Stimulated activated CD8-positive, alpha-beta memory T cell treated with anti-CD3 and anti-CD28 coated beads, Interleukin-15, amount 100 ng/mL, for 1 hour (primary cell): ENCODE data around the gene OSMR.

ENCODE experiments used
- DNase-seq: peaks from one replicate; pipeline ENCODE4 v3.0.0-alpha.2; 2020; ENCODE audit warnings: low read depth

The OSMR gene

GRCh38 chr5:38871790-38872551 lies 26.2 kb downstream of the OSMR start:
- no peak for DNase-seq

GRCh38 chr5:38872826-38873225 lies 27.0 kb downstream of the OSMR start:
- no peak for DNase-seq

DNA sequence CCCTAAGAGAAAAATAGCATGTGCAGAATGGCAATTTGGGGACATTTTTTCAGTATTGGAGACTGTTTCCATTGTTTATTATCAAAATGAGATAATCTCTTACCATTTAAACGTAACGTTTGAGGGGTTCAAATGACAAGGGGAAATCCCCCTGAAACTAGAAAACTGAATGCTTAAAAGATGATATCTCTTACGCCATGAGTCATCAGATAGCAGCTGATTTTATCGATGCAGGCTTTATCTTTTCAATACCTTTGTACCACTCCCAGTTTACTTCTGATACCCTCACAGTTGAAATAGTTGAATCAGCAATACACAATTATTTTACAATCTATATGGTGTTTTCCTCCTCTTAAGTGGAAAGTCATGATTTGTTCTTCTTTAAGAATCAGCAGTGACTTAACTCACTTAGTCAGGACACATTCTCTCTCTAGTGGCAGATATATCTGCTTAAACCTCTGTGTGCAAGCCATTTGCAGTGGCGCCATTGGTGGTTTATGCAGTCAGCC lies 29.2 kb downstream of the OSMR start:
- DNase-seq = no peak

- no peak for DNase-seq
These were observed 32.7 kb downstream of the OSMR start for GRCh38 chr5:38878391-38879077.

- DNase-seq = no peak
These were observed 33.3 kb downstream of the OSMR start for GRCh38 chr5:38879078-38879460.

DNA sequence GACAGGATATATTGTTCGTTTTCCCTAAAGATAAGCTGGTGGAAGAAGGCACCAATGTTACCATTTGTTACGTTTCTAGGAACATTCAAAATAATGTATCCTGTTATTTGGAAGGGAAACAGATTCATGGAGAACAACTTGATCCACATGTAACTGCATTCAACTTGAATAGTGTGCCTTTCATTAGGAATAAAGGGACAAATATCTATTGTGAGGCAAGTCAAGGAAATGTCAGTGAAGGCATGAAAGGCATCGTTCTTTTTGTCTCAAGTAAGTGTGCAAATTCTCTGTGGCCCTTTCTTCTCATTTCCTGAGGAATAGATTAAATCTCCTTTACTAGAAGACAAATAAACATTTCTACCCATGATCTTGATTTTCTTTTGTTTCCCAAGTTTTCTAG lies 38.0 kb downstream of the OSMR start:
- no peak for DNase-seq

GRCh38 chr5:38885208-38885607 lies 39.4 kb downstream of the OSMR start:
- no peak for DNase-seq

DNA sequence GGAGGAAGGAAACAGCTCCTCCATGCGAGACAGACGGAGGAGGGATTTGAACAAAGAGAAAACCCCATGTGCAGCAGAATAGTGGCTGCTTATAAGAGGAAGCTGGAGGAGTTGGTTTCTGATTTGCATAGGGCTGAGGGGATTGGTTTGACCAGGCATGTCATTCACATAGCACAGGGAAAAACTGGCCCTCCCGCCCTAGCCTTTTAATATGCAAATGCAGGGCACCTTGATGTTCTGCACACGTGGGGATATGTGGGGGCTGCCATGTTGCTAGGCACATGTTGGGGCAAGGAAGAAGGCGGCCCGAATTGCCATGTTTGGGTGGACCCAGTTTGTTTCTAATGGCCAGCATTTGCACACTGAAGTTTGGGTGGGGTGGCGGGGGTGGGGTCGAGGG lies 42.2 kb downstream of the OSMR start:
- no peak for DNase-seq

- DNase-seq = no peak
These were observed 43.6 kb downstream of the OSMR start for GRCh38 chr5:38889424-38889823.

DNA sequence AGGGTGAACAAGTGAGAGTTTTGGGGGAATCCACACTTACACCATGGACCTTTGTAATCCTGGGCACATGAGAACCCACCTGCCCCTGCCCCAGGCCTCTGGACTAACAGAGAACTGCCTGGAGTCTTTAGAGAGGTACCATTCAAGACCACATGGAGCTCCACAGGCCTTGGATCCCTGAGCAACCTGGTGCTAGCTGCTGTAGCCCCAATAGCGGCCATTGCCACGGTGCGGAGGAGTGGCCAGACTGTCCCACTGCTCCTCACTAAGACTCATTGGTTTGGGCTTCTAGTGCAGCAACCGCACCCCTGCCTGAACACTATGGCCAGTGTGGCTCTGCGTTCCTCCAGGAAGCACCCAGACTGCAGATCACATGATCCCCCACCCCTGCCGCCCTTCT lies 45.8 kb downstream of the OSMR start:
- no peak for DNase-seq

DNA sequence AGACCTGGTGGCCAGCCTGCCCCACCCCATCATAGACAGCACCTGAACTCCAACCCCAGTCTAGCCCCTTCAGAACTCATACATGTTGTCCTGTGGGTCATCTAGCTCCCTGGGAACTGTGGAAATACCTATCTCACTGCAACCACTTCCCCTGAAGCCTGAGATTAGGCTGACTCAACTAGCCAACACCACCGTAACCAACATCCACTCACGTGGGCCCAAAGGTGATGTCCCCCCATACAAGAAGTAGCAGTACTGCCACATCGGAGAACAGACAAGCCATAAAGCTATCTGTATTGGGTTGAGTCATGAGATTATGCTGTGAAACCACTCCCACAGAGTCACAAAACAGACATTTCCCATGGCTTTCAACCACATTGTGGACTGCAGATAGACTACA lies 46.6 kb downstream of the OSMR start:
- DNase-seq = no peak

GRCh38 chr5:38896760-38897159 lies 50.9 kb downstream of the OSMR start:
- no peak for DNase-seq

DNA sequence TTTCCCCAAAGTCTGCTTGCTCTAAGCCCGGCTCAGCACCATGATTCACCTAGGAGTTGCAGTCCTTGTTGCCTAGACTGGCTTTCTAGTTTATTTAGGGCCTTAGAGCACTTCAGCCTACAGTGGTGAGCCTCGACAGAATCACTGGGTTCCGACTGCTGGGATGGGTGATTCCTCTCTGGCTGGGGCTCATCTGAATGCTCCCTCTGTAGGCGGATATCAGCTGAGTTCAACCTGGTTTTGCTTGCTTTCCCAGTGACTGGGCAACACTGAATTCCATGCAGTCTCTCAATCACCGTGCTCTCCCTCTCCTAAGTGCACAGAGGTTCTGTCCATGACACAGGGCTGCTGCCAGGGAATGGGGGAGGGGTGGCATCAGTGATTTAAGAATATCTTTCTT lies 54.1 kb downstream of the OSMR start:
- DNase-seq = no peak

DNA sequence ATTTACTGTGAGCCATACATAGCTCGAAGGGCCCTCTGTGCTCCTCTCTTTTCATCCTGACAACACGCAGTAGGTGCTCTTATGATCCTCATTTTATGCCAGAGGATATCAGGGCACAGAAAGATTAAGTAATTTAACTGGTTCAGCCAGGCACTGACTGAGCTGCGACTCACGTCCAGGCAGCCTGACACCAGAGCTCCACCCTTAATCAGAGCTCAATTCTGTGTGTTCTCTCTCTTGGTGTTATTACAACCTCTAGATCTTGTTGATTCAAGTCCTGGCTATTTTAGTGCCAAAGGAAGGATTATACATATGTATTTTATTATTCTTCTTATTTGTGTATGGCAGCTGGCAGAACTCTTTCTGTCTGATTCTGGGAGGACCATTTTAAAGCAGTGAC lies 59.7 kb downstream of the OSMR start:
- DNase-seq = no peak

GRCh38 chr5:38906503-38906902 lies 60.7 kb downstream of the OSMR start:
- DNase-seq = no peak

DNA sequence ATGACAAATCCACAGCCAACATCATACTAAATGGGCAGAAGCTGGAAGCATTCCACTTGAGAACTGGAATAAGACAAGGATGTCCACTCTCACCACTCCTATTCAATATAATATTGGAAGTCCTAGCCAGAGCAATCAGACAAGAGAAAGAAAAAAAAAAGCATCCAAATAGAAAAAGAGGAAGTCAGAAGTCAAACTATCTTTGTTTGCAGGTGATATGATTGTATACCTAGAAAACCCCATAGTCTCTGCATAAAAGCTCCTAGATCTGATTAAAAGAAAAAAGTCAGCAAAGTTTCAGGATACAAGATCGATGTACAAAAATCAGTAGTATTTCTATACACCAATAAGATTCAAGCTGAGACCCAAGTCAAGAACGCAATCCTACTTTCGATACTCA lies 66.1 kb downstream of the OSMR start:
- no peak for DNase-seq

GRCh38 chr5:38913714-38914113 lies 67.9 kb downstream of the OSMR start:
- DNase-seq = no peak

GRCh38 chr5:38916802-38917201 lies 71.0 kb downstream of the OSMR start:
- no peak for DNase-seq

DNA sequence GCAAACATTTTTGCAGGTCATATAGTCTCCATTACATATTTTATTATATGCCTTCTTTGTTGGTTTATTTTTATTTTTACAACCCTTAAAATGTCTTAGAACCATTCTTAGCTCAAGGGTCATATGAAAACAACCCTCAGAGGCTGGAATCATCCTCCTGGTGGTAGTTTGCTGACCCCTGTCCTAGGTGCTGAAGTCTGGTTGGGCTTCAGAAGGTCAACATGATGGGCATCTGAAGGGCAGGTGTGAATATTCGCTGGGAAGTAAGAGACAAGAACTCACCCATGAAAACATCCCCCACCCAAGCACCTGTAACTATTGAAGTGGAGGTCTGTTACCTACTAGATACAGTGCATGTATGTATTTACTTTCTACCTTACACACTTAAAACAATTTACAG lies 75.4 kb downstream of the OSMR start:
- DNase-seq = no peak

GRCh38 chr5:38922199-38922598 lies 76.4 kb downstream of the OSMR start:
- peak; percentile 7 for DNase-seq

DNA sequence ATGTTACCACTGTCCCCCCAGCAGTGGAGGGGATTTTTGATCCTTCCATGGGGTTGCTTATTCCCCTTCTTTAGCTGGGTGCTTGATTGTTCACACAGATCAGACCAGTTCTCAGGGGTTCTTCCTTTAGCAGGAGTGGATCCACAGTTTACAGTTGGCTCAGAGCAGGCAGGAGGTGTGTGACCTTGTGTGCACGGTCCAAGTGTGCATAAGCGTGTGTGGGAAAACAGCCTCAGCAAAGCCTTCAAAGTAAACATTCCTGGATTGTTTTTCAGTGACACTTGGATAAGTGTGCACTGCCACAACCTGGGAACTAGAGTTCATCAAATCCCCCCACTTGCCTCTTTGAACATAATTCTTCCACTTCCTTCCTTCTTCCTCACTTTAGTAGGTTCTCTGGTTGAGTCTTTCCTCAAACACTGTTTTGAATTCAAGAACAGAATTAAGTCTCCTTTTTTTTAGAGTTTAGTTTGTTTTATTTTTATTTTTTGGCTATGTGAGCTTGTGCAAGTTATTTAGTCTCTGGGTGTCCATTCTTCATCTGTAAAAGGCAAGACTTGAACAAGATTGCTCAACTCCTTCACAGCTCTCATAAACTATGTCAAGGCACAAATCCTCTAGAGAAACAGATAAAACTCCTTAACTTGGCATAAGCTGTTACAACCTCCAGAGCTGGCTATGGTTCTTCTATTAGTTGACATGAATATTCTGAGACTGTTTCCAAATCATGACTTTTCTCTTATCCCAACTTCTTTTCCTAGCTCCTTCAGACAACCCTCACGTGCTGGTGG lies 78.0 kb downstream of the OSMR start:
- no peak for DNase-seq

GRCh38 chr5:38925154-38925925 lies 79.5 kb downstream of the OSMR start:
- DNase-seq = no peak
